Transverse colon (tissue), 4 donors: ENCODE data around the gene TOX2. TPM values are rescaled to one million over a fixed set of nuclear protein-coding genes. Genes with fewer than 3 reads are reported as not detected.

Source experiments
- DNase-seq: peaks from one replicate; pipeline ENCODE4 v3.0.0-alpha.2; 2019
- H3K27ac ChIP-seq, 4 donors: fragments of 200-600 bp; sonication (generic); 2 replicates each; pipeline ENCODE4 v1.5.1; 2016 to 2018; ENCODE audit warnings: inconsistent platforms in 4 of 4
- H3K27me3 ChIP-seq: fragments of 200-600 bp; sonication (generic); 2 replicates; pipeline ENCODE4 v1.5.1; 2017; ENCODE audit warnings: inconsistent platforms
- H3K36me3 ChIP-seq, 4 donors: fragments of 200-600 bp; sonication (generic); 2 replicates each; pipeline ENCODE4 v1.5.1; 2017 to 2019; ENCODE audit warnings: inconsistent platforms in 4 of 4
- H3K4me1 ChIP-seq, 4 donors: fragments of 200-600 bp; sonication (generic); 2 replicates each; pipeline ENCODE4 v1.5.1; 2017 to 2020; ENCODE audit warnings: inconsistent platforms in 4 of 4
- H3K4me3 ChIP-seq, 4 donors: fragments of 200-600 bp; sonication (generic); 1 replicate in 1 of 4; 2 replicates in 3 of 4; pipeline versions ENCODE4 v1.5.1 to v1.6.1; 2017 to 2019; ENCODE audit warnings: inconsistent platforms in 4 of 4
- H3K9me3 ChIP-seq, 2 donors: fragments of 200-600 bp; sonication (generic); 2 replicates each; pipeline ENCODE4 v1.5.1; 2017 to 2019; ENCODE audit warnings: inconsistent platforms in 2 of 2
- EP300 ChIP-seq: sonication (generic); formaldehyde crosslinking; IDR thresholded peaks from one replicate; pipeline ENCODE4 v1.6.1; 2017; ENCODE audit warnings: antibody characterized with exemption, low read depth
- POLR2A ChIP-seq: fragments of 450-650 bp; IDR thresholded peaks from one replicate; pipeline ENCODE4 v1.6.1; 2016; ENCODE audit warnings: antibody characterized with exemption, mild to moderate bottlenecking, moderate library complexity
- POLR2AphosphoS5 ChIP-seq, 3 donors: sonication (generic); formaldehyde crosslinking; IDR thresholded peaks; one replicate each; pipeline ENCODE4 v1.6.1; 2016; ENCODE audit warnings: antibody characterized with exemption in 3 of 3
- WGBS, 2 donors: methylation state at CpG; one replicate each; pipeline ENCODE4 v1.1.5; 2018; ENCODE audit warnings: low coverage in 1 of 2; 5-methylcytosine and 5-hydroxymethylcytosine counted together
- in situ Hi-C, 4 donors: fragments of 200-750 bp; cut with MboI; loops; one replicate each; pipeline versions ENCODE4 v1.15.0 to v1.15.1; 2017; ENCODE audit warnings: low sequenced_read_pairs in 3 of 4, low pct_ligation_motif_present in 1 of 4, low pct_unique_long_range_greater_than_20kb in 1 of 4
- intact Hi-C: fragments of 100-400 bp; cut with DNase I; formaldehyde crosslinking; loops from one replicate; pipeline ENCODE4 v1.15.1; 2023; ENCODE audit warnings: low total_unique reads
- total RNA-seq, 4 donors: library from RNA; depleted of rRNA; stranded (reverse); fragments of >200 nt; gene quantifications; one replicate each; pipeline ENCODE4 v1.1.0, GENCODE V29; 2016
- TF ChIP-seq, protein P1 (sequence below), 5 experiments: fragments of 200-600 bp in 3 of 5; fragments of 450-650 bp in 2 of 5; sonication (generic) in 3 of 5; IDR thresholded peaks; 1 replicate in 2 of 5; 2 replicates in 3 of 5; pipeline ENCODE4 v1.5.1; 2016 to 2017; ENCODE audit warnings: antibody characterized with exemption in 5 of 5, inconsistent platforms in 3 of 5, mild to moderate bottlenecking in 2 of 5, moderate library complexity in 1 of 5

The TOX2 gene
- total RNA-seq, 4 donors from 2014 or later: 1.5 to 15.7 (median 6.8) TPM

DNA sequence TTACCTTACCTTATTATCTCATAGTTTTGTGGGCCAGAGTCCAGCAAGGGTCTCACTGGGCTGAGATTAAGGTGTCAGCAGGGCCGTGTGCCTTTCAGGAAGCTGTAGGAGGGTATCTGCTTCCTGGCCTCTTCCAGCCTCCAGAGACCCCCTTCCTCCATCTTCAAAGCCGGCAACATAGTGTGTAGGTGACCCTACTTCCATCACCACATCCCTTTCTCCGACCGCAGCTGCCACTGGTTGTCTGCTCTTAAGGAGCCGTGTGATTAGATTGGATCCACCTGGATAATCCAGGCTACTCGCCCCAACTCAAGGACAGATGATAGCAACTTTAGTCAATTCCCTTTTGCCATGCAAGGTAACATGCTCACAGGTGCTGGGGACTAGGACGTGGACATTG is 181.2 kb downstream of the TOX2 start:
- in situ Hi-C loops (loop anchor here in 3 of 4 donors (25.0 kb wide), 3 partner anchors 559 to 659 kb away; partner anchors contain the start of gene SRSF6 (in 1 of the 3)), intact Hi-C loops (no loop called here)
- no peaks in the 10 kb centered on the region for H3K4me1 ChIP-seq
- H3K27ac ChIP-seq: no peak overlapping the region
- DNase-seq: no peak
- TF ChIP-seq, protein P1, sequence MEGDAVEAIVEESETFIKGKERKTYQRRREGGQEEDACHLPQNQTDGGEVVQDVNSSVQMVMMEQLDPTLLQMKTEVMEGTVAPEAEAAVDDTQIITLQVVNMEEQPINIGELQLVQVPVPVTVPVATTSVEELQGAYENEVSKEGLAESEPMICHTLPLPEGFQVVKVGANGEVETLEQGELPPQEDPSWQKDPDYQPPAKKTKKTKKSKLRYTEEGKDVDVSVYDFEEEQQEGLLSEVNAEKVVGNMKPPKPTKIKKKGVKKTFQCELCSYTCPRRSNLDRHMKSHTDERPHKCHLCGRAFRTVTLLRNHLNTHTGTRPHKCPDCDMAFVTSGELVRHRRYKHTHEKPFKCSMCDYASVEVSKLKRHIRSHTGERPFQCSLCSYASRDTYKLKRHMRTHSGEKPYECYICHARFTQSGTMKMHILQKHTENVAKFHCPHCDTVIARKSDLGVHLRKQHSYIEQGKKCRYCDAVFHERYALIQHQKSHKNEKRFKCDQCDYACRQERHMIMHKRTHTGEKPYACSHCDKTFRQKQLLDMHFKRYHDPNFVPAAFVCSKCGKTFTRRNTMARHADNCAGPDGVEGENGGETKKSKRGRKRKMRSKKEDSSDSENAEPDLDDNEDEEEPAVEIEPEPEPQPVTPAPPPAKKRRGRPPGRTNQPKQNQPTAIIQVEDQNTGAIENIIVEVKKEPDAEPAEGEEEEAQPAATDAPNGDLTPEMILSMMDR (IDR thresholded peaks at IDR 0.05): no peak
- TF ChIP-seq POLR2A: no peak
- H3K4me3 ChIP-seq: no peak overlapping the region
- no peaks in the 10 kb centered on the region for H3K36me3 ChIP-seq
- 84% methylated on average over 6 to 7 of the region's 7 CpGs for WGBS, 2 donors
- H3K27me3 ChIP-seq: peaks cover 9% of the 10 kb centered on the region
- no peaks in the 10 kb centered on the region for H3K9me3 ChIP-seq

DNA sequence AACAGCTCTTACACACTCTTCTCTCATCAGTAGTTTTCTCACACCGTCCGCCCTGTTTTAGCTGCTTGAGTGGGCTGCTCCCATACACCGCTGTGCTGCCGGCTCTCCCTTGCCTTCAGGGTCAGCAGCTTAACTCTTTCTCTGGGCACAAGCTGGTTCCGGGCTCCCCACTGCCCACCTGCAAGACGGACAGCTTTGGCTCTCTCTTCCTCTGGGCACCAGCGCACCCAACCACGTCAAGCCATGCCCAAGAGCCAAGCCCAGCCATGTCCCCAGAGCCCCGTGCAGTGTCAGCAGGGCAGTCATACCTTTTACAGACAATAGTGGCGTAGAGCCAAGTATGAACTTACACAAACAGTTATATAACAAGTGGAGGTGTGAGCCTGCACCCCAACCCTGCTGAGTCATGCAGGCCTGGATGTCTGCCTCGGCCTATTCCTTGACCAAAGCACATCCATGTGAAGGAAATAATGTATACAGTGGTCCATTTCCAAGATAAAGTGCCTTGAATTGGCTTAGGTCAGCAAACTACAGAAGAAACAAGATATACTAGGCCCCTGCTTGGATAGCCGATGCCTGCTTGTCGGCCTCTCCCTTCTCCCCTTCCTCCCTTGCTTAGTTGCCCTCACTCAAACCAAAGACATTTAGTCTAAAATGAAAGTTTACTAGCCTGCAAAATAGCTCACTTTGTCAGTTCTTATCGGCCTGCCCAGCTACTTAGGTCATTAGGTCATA is 183.0 kb downstream of the TOX2 start:
- Histone ChIP-seq H3K36me3 (no peaks in the 10 kb centered on the region), H3K9me3 (no peaks in the 10 kb centered on the region), H3K27ac (no peak overlapping the region), H3K27me3 (peaks cover 11% of the 10 kb centered on the region), H3K4me1 (no peaks in the 10 kb centered on the region), H3K4me3 (no peak overlapping the region)
- in situ Hi-C loops: loop anchor here in 3 of 4 donors (25.0 kb wide), 3 partner anchors 560 to 660 kb away; partner anchors contain the start of gene SRSF6 (in 1 of the 3)
- 60 to 80% methylated on average over 3 to 14 of the region's 14 CpGs for WGBS, 2 donors
- intact Hi-C loops: no loop called here
- DNase-seq: no peak
- TF ChIP-seq POLR2AphosphoS5 (IDR thresholded peaks at IDR 0.05) (no peak), POLR2A (no peak), EP300 (no peak)
- TF ChIP-seq, protein P1 (IDR thresholded peaks at IDR 0.05): no peak

DNA sequence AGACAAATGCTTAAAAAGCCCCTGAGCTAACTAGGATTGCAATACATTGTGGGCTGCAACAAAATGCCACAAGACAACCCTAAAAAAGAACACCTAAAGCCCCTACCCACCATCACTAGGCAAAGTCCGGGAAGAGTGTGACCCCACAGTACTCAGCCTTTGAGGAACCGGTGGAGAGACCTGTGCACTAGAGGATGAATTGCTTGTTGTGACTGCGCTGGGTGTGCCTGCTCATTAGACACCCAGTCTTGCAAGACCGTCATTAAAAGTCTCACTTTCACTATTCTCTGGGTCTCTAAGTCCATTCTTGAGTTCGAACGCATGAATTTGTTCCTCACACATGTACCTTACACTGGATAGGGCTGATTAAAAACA is 183.6 kb downstream of the TOX2 start:
- 84 to 87% methylated on average over 5 to 6 of the region's 6 CpGs for WGBS, 2 donors
- TF ChIP-seq POLR2AphosphoS5 (IDR thresholded peaks at IDR 0.05) (no peak), EP300 (no peak), POLR2A (no peak)
- TF ChIP-seq, protein P1 (IDR thresholded peaks at IDR 0.05): no peak

DNA sequence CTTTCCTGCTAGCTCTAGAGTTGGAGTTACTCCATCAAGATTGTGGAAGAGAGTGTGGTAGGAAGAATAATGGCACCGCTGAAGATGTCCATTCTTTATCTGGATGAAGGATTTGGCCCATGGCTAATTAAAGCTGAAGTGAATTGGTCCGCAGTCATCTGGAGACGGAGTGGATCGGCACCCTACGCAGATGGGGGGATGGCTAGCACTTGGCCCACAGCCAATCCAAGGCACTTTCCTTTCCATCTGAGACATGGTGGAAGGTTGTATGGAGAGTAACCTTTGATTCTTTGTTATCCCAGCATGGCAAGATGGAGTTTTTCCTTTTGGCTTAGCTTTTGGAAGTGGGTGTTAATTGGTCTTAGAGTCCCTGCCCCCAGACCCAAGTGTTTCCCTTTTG is 184.0 kb downstream of the TOX2 start:
- DNase-seq: no peak
- in situ Hi-C loops (loop anchor here in 3 of 4 donors (25.0 kb wide), 3 partner anchors 561 to 661 kb away; partner anchors contain the start of gene SRSF6 (in 1 of the 3)), intact Hi-C loops (no loop called here)
- TF ChIP-seq EP300 (no peak), POLR2AphosphoS5 (IDR thresholded peaks at IDR 0.05) (no peak), POLR2A (no peak)
- TF ChIP-seq, protein P1 (IDR thresholded peaks at IDR 0.05): no peak
- Histone ChIP-seq H3K4me3 (no peak overlapping the region), H3K27me3 (peaks cover 13% of the 10 kb centered on the region), H3K27ac (no peak overlapping the region), H3K4me1 (no peaks in the 10 kb centered on the region), H3K9me3 (no peaks in the 10 kb centered on the region), H3K36me3 (no peaks in the 10 kb centered on the region)
- WGBS, 2 donors: 95% methylated on average over 5 of the region's 5 CpGs; no CpG with 5 or more reads in 1 of the 2 donors

More for the DNA sequence above, 183.6 kb downstream of the TOX2 start:
- Histone ChIP-seq H3K27ac (no peak overlapping the region), H3K27me3 (peaks cover 13% of the 10 kb centered on the region), H3K36me3 (no peaks in the 10 kb centered on the region), H3K4me1 (no peaks in the 10 kb centered on the region), H3K4me3 (no peak overlapping the region), H3K9me3 (no peaks in the 10 kb centered on the region)
- no peak for DNase-seq
- intact Hi-C loops (no loop called here), in situ Hi-C loops (loop anchor here in 3 of 4 donors (25.0 kb wide), 3 partner anchors 561 to 661 kb away; partner anchors contain the start of gene SRSF6 (in 1 of the 3))
